ENCODE results near the gene SDF4.

DNA sequence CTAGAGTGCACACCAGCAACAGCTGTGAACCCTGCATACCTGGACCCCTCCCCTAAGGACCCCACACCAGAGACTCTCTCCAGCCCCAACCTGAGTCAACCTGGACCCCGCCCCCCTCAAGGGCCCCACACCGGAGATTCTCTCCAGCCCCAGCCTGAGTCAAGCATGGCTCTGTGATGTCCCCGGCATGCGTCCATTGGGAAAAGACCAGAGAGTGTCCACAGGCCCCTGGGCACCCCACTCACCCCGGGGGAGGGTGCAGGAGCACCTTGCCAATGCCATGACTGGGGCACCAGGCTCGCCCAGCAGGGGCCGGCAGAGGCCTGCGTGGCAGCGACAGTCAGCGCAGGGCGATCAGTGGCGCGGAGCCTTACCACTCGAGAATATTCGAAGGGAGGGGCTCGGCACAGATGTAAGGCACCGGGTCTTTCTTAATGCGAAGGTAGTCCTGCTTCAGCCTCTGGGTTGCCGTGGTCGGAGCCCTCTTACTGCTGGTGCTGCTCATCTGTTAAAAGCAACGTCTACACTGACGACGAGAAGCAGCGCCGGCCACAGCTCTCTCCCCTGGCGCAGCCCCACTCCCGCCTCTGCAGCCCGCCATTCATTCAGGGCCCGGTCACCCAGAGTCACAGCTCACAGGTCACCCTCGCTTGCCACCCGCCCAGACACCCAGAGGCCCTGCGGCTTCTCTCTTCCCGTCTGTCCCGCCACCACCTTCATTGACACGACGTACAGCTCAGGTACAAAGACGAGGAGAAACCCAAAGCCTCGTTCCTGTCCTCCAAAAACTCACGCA is 35.9 kb upstream of the SDF4 start:
- TF ChIP-seq, protein P1, sequence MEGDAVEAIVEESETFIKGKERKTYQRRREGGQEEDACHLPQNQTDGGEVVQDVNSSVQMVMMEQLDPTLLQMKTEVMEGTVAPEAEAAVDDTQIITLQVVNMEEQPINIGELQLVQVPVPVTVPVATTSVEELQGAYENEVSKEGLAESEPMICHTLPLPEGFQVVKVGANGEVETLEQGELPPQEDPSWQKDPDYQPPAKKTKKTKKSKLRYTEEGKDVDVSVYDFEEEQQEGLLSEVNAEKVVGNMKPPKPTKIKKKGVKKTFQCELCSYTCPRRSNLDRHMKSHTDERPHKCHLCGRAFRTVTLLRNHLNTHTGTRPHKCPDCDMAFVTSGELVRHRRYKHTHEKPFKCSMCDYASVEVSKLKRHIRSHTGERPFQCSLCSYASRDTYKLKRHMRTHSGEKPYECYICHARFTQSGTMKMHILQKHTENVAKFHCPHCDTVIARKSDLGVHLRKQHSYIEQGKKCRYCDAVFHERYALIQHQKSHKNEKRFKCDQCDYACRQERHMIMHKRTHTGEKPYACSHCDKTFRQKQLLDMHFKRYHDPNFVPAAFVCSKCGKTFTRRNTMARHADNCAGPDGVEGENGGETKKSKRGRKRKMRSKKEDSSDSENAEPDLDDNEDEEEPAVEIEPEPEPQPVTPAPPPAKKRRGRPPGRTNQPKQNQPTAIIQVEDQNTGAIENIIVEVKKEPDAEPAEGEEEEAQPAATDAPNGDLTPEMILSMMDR (IDR thresholded peaks at IDR 0.05) = no peak
- TF ChIP-seq EP300 (IDR thresholded peaks at IDR 0.05) (no peak), POLR2A (IDR thresholded peaks at IDR 0.05) (no peak), POLR2AphosphoS5 (IDR thresholded peaks at IDR 0.05) (no peak)

Measured in sigmoid colon (tissue), 4 donors.